Activated CD4-positive, alpha-beta T cell treated with anti-CD3 and anti-CD28 coated beads, Interleukin-2, amount 50 U/mL, for 16 hours (primary cell): ENCODE results near the gene PPP4R3B.
A peak's percentile ranks its signal among the peaks of the same experiment; 100 is the strongest.
"Not testable (repeated sequence)": the region's sequence is repeated elsewhere in the genome, so short reads cannot be mapped to it uniquely, and the experiment has no call there.

Source experiments
- DNase-seq: peaks from one replicate; pipeline ENCODE4 v3.0.0-alpha.2; 2020

PPP4R3B gene

GRCh38 chr2:55592130-55592529 is 25.3 kb downstream of the PPP4R3B start:
- no peak for DNase-seq

- DNase-seq: peak; percentile 81
Measured at GRCh38 chr2:55590810-55591440, 26.5 kb downstream of the PPP4R3B start.

DNA sequence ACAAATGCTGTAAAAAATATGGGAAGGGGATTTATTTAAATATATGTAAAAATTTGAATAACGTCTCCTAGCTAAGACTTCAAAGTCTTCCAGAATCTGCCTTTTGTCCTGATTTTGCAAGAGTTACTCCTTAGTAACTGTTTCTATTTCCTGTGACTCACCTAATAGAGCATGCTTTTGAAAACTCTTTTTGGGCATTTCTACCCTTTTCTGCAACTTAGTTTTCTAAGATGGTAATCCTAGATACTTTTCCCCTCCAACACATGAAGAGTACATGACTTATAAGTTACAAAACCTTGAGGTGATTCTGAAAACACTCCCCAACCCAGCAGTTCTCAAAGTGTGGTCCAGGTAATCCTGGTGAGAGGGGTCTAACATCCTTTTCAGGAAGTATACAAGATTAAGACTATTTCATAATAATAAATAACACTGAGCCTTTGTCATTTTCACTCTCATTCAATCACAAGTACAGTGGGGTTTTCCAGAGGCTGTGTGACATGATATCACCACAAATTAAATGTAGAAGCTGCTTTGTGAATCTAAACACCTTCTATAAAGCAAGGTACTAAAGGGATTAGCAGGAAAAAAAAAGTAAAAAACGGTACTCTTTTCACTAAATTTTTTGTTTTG is 31.9 kb downstream of the PPP4R3B start:
- DNase-seq: peak; percentile 8

DNA sequence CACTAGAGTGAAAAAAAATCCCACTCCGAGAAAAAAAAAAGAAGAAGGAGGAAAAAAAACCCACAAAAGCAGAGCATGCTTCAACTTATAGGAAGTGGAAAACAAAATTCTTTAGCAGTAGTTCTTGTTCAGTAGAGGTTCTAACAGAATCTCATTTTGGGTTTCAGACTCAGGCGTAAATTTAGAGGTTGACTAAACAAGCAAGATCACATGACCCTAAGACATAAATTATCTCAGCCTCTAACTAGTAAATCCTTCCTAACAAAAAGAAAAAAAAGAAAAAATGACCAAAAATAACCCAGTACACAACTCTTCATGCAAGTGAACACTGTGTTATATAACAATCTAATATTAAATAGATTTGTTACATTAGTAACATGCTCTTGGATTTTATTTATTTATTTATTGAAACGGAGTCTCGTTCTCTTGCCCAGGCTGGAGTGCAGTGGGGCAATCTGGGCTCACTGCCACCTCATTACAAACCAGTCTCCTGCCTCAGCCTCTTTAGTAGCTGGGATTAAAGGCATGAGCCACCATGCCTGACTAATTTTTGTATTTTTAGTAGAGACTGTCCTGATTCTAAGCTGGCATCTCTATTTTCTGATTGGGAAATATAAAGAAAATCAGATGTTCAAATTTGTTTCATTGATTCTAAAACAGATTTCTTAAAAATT is 35.4 kb downstream of the PPP4R3B start:
- DNase-seq: no peak

- no peak for DNase-seq
Measured at GRCh38 chr2:55581435-55581834, 36.0 kb downstream of the PPP4R3B start.

GRCh38 chr2:55569002-55569401 is 48.4 kb downstream of the PPP4R3B start:
- not testable (repeated sequence) for DNase-seq

GRCh38 chr2:55567298-55567697 is 50.1 kb downstream of the PPP4R3B start:
- no peak for DNase-seq

GRCh38 chr2:55565613-55566012 is 51.8 kb downstream of the PPP4R3B start:
- DNase-seq: peak; percentile 10

DNA sequence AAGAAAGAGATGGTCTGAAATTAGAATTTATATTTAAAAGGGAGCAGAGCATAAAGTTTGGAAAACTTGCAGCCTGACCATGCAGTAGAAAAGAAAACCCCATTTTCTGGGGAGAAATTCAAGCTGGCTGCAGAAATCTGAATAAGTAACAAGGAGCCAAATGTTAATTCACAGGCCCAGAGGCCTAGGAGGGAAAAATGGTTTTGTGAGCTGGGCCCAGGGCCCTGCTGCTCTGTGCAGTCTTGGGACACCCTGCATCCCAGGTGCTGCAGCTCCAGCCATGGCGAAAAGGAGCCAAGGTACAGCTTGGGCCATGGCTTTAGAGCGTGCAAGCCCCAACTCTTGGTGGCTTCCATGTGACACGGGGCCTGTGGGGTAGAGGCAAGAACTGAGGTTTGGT is 56.6 kb downstream of the PPP4R3B start:
- DNase-seq: no peak

DNA sequence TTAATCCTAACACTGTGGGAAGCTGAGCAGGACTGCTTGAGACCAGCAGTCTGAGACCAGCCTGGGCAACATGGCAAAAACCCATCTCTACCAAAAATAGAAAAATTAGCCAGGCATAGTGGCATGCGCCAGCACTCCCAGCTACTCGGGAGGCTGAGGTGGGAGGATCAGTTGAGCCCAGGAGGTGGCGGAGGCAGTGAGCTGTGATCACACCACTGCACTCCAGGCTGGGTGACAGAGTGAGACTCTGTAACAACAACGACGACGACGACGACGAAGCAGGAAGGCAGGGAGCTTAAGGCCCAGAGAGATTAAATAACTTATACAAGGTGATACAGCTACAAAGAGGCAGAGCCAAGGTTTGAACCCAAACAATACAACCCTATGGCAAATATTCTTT is 60.6 kb downstream of the PPP4R3B start:
- no peak for DNase-seq

DNA sequence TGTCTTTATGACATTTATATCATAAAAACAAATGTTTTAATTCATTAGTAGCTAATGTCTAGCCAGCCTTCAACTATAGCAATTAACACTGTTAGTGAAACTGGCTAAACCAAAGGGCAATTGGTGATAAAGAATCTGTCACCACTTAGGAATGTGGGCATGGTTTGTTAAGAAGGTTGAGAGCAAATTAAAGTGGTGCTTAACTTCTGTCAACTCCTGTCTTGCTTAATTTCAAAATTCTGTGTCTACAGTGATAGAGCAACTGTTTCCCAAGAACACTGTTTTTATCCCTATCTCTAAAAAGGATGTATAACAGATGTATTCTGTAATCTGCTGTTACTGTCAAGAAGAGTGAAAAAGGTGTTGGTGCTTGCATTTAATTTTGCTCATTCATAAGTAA is 61.4 kb downstream of the PPP4R3B start:
- DNase-seq: no peak

- no peak for DNase-seq
Measured at GRCh38 chr2:55553321-55553720, 64.1 kb downstream of the PPP4R3B start.

DNA sequence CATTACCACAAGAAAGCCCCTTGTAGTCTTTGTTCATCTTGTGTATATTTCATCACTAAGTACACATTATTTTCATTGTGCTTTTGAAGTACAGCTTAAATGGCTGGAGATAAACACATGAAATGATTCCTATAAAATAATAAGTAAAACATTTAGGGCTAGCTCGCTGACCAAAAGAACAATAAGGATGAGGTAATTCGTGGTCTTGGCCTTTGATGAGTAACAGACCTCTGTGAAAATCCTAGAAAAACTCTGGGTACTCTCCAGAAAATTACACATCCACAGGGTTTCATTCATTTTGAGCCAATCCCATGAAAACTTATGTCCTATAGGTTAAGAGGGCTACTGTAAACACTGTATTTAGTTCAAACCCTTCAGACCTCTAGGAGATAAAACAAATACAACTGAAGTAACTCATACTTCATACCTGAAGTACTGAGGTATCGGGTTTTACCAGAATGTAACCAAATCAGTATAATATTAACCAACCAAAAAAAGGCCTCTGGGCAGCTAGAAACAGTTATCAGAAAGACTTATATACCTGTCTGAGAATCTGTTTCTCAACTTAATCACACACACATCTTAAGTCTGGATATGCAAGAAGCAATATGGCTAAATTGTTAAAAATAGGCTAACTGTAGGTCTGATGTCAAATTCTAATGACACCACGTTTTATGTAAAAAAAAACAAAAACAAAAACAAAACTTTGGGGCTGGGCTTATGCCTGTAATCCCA is 66.9 kb downstream of the PPP4R3B start:
- DNase-seq: no peak

GRCh38 chr2:55547679-55548078 is 69.7 kb downstream of the PPP4R3B start:
- not testable (repeated sequence) for DNase-seq

DNA sequence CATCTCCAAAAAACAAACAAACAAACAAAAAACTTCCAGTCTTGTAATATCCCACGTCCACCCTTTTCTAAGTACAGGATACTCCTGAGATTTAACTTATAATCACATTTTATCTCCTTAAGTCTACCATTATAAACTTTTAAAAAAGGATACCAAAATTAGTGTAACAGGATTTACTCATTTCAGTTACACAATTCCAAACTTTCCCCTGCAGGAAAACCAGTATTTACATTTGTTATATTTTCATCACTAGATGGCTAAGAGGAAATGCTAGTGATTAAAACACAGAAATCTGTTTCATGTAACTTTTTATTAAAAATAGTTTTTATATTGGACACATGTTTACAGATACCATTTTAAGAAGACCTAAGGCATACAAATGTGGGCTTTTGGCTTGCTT is 70.4 kb downstream of the PPP4R3B start:
- DNase-seq: no peak

DNA sequence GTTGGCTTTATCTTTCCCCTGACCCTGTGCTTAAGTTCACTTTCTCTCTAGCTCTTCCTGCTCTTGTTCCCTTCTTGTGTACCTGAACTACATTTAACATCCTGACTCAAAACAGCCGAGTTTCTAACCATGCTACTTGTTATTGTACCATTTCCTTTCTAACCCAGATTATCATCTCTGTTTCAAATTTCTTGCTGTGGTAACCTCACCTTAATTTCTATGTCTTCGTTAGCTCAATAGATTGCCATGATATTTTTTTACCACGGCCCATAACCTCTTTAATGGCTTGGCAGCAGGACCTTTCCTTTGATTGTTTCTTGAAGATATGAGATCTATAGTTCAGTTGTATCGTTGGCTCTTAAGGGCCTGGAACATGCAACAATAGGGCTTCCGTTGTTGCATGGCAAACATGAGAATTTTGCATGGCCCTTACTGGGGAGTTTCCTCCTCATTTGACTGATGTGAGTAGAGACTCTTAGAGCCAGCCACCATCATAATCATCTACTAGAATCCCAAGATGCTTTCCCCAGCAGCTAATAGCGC is 86.8 kb downstream of the PPP4R3B start:
- peak; percentile 60 for DNase-seq

DNA sequence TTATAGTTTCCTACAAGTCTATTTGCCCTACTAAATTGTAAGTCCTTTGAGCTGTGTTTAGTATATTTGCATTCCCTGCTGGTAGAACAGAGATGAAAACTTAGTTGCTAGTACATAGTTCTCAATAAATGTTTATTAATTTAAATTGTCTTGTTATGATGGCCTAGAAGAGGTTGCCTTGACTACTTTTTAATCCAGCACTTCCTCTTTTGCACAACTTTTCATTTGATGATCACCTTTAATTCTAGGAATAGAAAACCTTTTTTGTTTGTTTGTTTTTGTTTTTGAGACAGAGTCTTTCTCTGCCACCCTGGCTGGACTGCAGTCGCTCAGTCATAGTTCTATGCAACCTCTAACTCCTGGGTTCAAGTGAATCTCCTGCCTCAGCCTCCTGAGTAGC is 91.2 kb downstream of the PPP4R3B start:
- no peak for DNase-seq

DNA sequence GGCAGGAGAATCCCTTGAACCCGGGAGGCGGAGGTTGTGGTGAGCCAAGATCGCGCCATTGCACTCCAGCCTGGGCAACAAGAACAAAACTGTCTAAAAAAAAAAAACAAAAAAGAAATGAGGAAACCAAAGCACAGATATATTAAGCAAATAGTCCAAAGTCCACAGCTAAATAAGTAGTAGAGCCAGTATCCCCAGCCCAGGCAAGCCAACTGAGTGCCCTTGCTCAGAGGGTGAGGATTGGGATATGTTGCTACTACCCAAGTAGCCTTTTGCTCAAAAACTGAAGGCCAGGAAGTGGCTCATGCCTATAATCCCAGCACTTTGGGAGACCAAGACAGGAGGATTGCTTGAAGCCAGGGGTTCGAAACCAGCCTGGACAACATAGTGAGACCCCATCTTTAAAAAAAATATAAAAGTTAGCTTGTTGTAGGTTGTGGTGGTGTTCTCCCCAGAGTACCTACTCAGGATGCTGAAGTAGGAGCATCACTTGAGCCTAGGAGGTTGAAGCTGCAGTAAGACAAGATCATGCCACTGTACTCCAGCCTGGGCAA is 92.5 kb downstream of the PPP4R3B start:
- DNase-seq: no peak

DNA sequence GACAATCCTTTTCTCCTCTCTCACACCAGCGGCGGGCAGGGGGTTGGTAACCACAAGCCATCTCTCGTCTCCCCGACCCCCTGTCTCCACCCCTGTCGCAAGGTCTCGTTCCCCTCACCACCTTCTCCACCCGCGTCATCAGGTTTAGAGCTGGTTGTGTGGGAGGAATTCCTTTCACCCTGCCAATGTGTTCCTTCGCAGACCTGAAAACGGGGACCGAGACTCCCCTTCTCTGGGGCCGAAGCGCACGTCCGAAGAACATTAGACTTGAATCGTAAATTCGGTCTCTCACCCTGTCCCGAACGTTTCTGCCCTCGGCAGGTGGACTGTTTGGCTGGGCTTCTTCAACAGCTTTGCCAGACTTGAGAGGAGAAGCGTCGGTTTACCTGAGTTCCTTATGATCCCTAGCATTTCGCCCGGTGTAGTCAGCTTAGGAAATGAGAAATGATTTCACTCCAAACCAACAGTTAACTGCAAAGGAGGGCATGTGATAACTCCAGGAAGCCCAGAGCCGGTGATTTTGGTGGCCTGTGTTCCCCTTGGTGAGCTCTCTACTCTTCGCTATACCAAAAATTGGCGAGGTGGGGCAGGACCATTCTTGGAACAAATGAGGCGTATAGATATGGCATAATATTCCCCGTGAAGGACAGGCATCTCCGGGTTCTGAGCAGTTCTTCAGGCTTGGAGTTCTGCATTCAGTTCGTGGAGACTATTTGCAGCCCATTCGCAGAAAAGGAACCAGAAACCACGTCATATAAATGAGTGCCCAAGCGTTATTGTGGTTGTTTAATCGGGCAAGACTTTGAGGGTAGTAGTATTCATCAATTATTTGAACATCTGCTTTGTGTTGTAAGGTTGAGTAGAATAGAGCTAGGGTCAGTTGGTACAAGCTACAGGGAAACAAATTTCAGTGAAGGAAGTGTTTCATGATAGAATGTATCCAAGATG is 97.2 kb downstream of the PPP4R3B start:
- peak; percentile 18 for DNase-seq

- peak; percentile 2 for DNase-seq
Measured at GRCh38 chr2:55518841-55519165, 98.6 kb downstream of the PPP4R3B start.

DNA sequence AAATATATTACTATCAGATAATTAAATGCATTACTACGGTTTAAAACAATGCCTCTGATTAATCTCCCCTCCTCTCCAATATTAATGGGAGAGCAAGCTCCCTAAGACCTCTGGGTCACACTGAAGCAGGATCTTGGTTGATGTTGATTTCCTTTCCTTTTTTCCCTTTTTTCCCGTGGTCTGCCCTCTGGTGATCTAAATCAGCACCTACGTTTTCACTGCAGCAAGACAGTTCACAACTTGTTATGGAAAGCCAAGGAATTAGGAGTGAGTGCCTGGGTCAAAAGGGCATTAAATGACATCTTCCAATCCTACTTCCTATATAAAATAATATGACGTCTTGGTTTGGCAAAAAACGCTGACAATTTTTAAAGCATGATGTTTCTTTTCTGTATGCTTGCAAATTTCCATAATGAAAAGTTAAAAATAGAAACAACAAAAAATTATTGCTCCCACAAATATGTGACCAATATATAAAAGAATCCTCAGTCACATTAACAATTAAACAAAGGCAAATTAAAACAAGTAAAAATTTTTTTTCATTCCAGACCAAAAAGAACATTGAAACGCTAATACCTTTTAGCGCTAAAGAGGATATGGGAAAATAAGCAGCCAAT is 105.8 kb downstream of the PPP4R3B start:
- no peak for DNase-seq
